Suprapubic skin (tissue), 4 donors: ENCODE measurements around the gene KDM2A.

Source experiments
- EP300 ChIP-seq: sonication (generic); formaldehyde crosslinking; IDR thresholded peaks from one replicate; pipeline ENCODE4 v1.6.1; 2017; ENCODE audit warnings: antibody characterized with exemption
- POLR2AphosphoS5 ChIP-seq, 3 donors: sonication (generic); formaldehyde crosslinking; IDR thresholded peaks; one replicate each; pipeline ENCODE4 v1.6.1; 2017; ENCODE audit warnings: antibody characterized with exemption in 3 of 3

DNA sequence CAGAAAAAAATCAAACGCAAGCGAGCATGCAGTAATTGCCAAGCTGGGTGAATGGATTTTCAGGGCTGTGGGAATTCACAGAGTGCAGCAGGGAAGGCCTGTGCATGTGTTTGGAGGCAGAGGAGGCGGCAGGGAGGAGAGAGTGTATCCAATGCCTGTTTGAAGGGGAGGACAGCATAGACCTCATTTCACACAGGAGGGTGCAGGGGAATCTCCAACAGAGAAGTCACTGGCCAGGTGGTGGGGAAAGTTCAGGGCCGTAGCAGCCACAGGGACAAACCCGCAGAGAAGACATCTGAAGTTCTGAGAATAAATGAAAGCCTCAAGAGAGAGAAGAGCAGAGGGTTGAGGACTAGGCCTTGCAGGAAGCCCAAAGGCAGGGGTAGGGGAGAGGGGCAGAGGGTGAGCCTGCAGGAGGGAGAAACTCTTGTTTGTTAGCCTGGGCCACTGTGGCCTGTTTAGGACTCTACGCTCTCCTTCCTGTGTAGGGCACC is 19.2 kb upstream of the KDM2A start:
- TF ChIP-seq POLR2AphosphoS5 (IDR thresholded peaks at IDR 0.05) = no peak
- no peak for TF ChIP-seq EP300
